Endodermal cell (in vitro differentiated cells): ENCODE data around the gene NPY5R. TPM values are rescaled to one million over a fixed set of nuclear protein-coding genes. Genes with fewer than 3 reads are reported as not detected.

ENCODE experiments used
- DNase-seq: peaks from one replicate; pipeline ENCODE4 v3.0.0-alpha.2; 2017
- H3K27ac ChIP-seq: 2 replicates; pipeline ENCODE4 v1.5.1; 2013; ENCODE audit warnings: mild to moderate bottlenecking, low read depth, low read length, moderate library complexity
- H3K27me3 ChIP-seq: 2 replicates; pipeline ENCODE4 v1.6.1; 2013; ENCODE audit warnings: mild to moderate bottlenecking, low read length, moderate library complexity; ENCODE audit not compliant: insufficient read depth, control insufficient read depth, poor library complexity, severe bottlenecking
- H3K36me3 ChIP-seq: 2 replicates; pipeline ENCODE4 v1.7.0; 2013; ENCODE audit warnings: mild to moderate bottlenecking, low read length, moderate library complexity; ENCODE audit not compliant: control insufficient read depth, insufficient read depth
- H3K4me1 ChIP-seq: one replicate; pipeline ENCODE4 v1.7.0; 2013; ENCODE audit warnings: low read length; ENCODE audit not compliant: control insufficient read depth, insufficient read depth
- H3K4me3 ChIP-seq: 2 replicates; pipeline ENCODE4 v1.5.1; 2013; ENCODE audit warnings: mild to moderate bottlenecking, low read length, moderate library complexity
- H3K9ac ChIP-seq: 2 replicates; pipeline ENCODE4 v1.6.1; 2013; ENCODE audit warnings: mild to moderate bottlenecking, low read length, moderate library complexity; ENCODE audit not compliant: poor library complexity, severe bottlenecking; ENCODE audit errors: extremely low read depth
- H3K9me3 ChIP-seq: 2 replicates; pipeline ENCODE4 v1.6.1; 2013; ENCODE audit warnings: mild to moderate bottlenecking, low read length, moderate library complexity; ENCODE audit not compliant: control insufficient read depth
- H3K27ac Mint-ChIP-seq: 2 replicates; pipeline ENCODE4 v1.8.0; 2020; ENCODE audit warnings: mixed read lengths
- H3K27me3 Mint-ChIP-seq: 2 replicates; pipeline ENCODE4 v1.8.0; 2021; ENCODE audit warnings: mild to moderate bottlenecking, mixed read lengths; ENCODE audit not compliant: insufficient read depth
- H3K36me3 Mint-ChIP-seq: 2 replicates; pipeline ENCODE4 v1.8.0; 2020; ENCODE audit warnings: low read depth, mixed read lengths
- H3K4me1 Mint-ChIP-seq: 2 replicates; pipeline ENCODE4 v1.8.0; 2020; ENCODE audit warnings: mixed read lengths
- H3K4me3 Mint-ChIP-seq: 2 replicates; pipeline ENCODE4 v1.8.0; 2020; ENCODE audit warnings: mild to moderate bottlenecking, moderate library complexity, mixed read lengths
- H3K9me3 Mint-ChIP-seq: 2 replicates; pipeline ENCODE4 v1.8.0; 2020; ENCODE audit warnings: mild to moderate bottlenecking, mixed read lengths
- WGBS, 2 experiments: methylation state at CpG; one replicate each; pipeline versions ENCODE4 v1.1.5 to v1.1.7; 2013; ENCODE audit warnings: missing lambda C conversion rate in 2 of 2, mixed read lengths in 1 of 2; ENCODE audit not compliant: insufficient coverage in 1 of 2, insufficient read length in 1 of 2; 5-methylcytosine and 5-hydroxymethylcytosine counted together
- long read RNA-seq, 4 experiments: library from polyadenylated mRNA in 2 of 4; library from RNA in 1 of 4; library from capped mRNA in 1 of 4; stranded (forward) in 3 of 4; unstranded in 1 of 4; transcript quantifications; one replicate each; pipeline ENCODE4 v2.0.0, GENCODE V29; 2020 to 2021; ENCODE audit warnings: inconsistent platforms in 1 of 4
- polyA plus RNA-seq, 2 experiments: library from polyadenylated mRNA; stranded (reverse); fragments of 50-300 nt; gene quantifications; one replicate each; pipeline ENCODE4 v1.2.3, GENCODE V29; 2013
- total RNA-seq, 2 donors: library from RNA; stranded (reverse); fragmentation: NEBNext Ultra II Directional in 1 of 2; extraction: Animal tissue kit (Norgen Biotek cat#: 25700) in 1 of 2; gene quantifications; 2 replicates in 1 of 2; 3 replicates in 1 of 2; pipeline ENCODE4 v1.2.1, GENCODE V29; 2021
- TF ChIP-seq, protein P1 (sequence below): fragments of 200-600 bp; sonication (generic); conservative IDR thresholded peaks from 2 replicates; pipeline ENCODE4 v1.5.0; 2021; ENCODE audit warnings: antibody characterized with exemption, mild to moderate bottlenecking

The NPY5R gene
- total RNA-seq, result 1 to 10 TPM; 4.4 to 5.1 TPM
- polyA plus RNA-seq (2013, experiment 1 of 2), result 0.71 TPM
- polyA plus RNA-seq (2013, experiment 2 of 2), result 0.54 TPM
- long read RNA-seq, experiment 1, partial matches to known transcripts, result 1 of 5 reads
- long read RNA-seq, experiment 1, other reads (novel, unspliced or antisense), result 1 of 5 reads
- long read RNA-seq, experiment 2, transcript NPY5R-201 (4 exons, 1,843 nt), result major isoform, 5 of 8 reads
- long read RNA-seq, experiment 2, partial matches to known transcripts, result 1 of 8 reads
- long read RNA-seq, experiment 2, other reads (novel, unspliced or antisense), result 2 of 8 reads
- long read RNA-seq, experiment 3, transcript NPY5R-201 (4 exons, 1,843 nt), result major isoform, 21 of 27 reads
- long read RNA-seq, experiment 3, partial matches to known transcripts, result 1 of 27 reads
- long read RNA-seq, experiment 3, other reads (novel, unspliced or antisense), result 5 of 27 reads
- long read RNA-seq, experiment 4, partial matches to known transcripts, result 0 of 1 reads
- long read RNA-seq, experiment 4, other reads (novel, unspliced or antisense), result 0 of 1 reads

DNA sequence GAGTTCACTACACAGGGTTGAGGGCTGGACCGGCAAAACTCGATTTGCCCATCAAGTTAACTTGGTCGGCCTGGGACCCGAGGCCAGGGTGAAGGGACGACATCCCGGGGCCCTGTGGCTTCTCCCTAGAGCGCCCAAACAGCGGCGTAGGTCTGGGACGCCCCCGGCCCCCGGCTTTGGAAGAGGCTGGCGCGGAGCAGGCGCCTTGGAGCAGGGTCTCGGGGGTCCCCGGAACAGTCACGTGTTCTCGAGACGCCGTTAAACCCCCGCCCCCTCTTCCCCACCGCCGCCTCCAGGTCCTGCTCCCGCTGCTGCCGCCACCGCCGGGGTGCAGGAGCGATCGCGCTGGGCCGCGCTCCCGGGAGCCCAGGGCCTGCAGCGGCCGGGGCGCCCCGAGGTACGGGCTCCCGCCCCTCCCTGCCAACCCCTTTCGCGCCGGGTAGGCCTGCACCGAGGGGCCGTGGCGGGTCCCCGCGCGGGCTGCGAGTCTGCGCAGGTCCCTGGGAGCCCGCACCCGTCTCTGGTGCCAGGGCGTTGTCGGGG lies at the start of gene NPY5R:
NPY5R (plus strand) TSS at position 289 of the 543 bp plus-strand sequence. CDS start 6,382 bp downstream, outside the sequence.
- Histone ChIP-seq H3K4me1 (peaks cover 4% of the 10 kb centered on the region), H3K4me3 (peak within 1 kb of the TSS; percentile 87), H3K27me3 (peaks cover 32% of the 10 kb centered on the region), H3K9ac (peak within 1 kb of the TSS; percentile 49), H3K9me3 (no peaks in the 10 kb centered on the region), H3K27ac (no peak within 1 kb of the TSS), H3K36me3 (no peaks in the 10 kb centered on the region)
- Mint-ChIP-seq H3K27ac (no peak within 1 kb of the TSS), H3K9me3 (no peaks in the 10 kb centered on the region), H3K36me3 (peaks cover 1% of the 10 kb centered on the region), H3K27me3 (peaks cover 38% of the 10 kb centered on the region), H3K4me3 (peak within 1 kb of the TSS; percentile 78), H3K4me1 (peaks cover 13% of the 10 kb centered on the region)
- WGBS, 2 experiments, result 1% methylated on average over 55 of the region's 55 CpGs; no CpG with 5 or more reads in 1 of the 2 experiments
- peak; percentile 79 for DNase-seq
- TF ChIP-seq, protein P1, sequence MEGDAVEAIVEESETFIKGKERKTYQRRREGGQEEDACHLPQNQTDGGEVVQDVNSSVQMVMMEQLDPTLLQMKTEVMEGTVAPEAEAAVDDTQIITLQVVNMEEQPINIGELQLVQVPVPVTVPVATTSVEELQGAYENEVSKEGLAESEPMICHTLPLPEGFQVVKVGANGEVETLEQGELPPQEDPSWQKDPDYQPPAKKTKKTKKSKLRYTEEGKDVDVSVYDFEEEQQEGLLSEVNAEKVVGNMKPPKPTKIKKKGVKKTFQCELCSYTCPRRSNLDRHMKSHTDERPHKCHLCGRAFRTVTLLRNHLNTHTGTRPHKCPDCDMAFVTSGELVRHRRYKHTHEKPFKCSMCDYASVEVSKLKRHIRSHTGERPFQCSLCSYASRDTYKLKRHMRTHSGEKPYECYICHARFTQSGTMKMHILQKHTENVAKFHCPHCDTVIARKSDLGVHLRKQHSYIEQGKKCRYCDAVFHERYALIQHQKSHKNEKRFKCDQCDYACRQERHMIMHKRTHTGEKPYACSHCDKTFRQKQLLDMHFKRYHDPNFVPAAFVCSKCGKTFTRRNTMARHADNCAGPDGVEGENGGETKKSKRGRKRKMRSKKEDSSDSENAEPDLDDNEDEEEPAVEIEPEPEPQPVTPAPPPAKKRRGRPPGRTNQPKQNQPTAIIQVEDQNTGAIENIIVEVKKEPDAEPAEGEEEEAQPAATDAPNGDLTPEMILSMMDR, result no peak

GRCh38 chr4:163295138-163295537 lies 48.6 kb upstream of the NPY5R start:
- Histone ChIP-seq H3K4me1 (no peaks in the 10 kb centered on the region), H3K9me3 (no peaks in the 10 kb centered on the region), H3K36me3 (no peaks in the 10 kb centered on the region), H3K4me3 (no peak overlapping the region), H3K9ac (no peak overlapping the region), H3K27ac (no peak overlapping the region), H3K27me3 (no peaks in the 10 kb centered on the region)
- TF ChIP-seq, protein P1, result no peak
- H3K36me3 Mint-ChIP-seq, result no peaks in the 10 kb centered on the region
- H3K4me3 Mint-ChIP-seq, result no peak overlapping the region
- H3K27me3 Mint-ChIP-seq, result no peaks in the 10 kb centered on the region
- H3K9me3 Mint-ChIP-seq, result no peaks in the 10 kb centered on the region
- no peak overlapping the region for H3K27ac Mint-ChIP-seq
- DNase-seq, result no peak
- H3K4me1 Mint-ChIP-seq, result no peaks in the 10 kb centered on the region
- WGBS, 2 experiments, result 78 to 91% methylated on average over 3 of the region's 3 CpGs

DNA sequence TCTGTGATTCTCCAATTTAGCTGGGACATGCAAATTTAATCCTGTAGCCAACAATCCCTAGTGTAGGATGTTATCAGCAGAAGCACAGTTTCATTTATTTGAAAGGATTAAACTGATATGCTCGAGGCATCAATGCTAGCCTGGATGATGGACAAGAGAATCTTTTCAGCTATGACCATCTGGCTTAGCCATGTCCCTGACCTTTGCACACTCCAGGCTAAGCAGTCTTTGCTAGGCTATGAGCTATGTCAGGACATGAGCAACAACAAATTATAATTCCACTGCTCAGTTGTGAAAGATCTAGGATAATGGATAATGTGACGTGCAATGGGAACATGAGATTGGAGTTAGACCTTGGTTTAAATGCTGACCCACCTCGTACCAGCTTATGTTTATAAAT lies 43.2 kb upstream of the NPY5R start:
- no peak overlapping the region for H3K27ac ChIP-seq
- Mint-ChIP-seq H3K36me3 (no peaks in the 10 kb centered on the region), H3K27ac (no peak overlapping the region), H3K9me3 (no peaks in the 10 kb centered on the region), H3K4me1 (no peaks in the 10 kb centered on the region), H3K4me3 (no peak overlapping the region), H3K27me3 (no peaks in the 10 kb centered on the region)
- H3K4me1 ChIP-seq, result no peaks in the 10 kb centered on the region
- WGBS, 2 experiments, result 85 to 88% methylated on average over 3 of the region's 3 CpGs
- TF ChIP-seq, protein P1, result no peak
- H3K9me3 ChIP-seq, result no peaks in the 10 kb centered on the region
- no peaks in the 10 kb centered on the region for H3K27me3 ChIP-seq
- no peak overlapping the region for H3K9ac ChIP-seq
- no peak overlapping the region for H3K4me3 ChIP-seq
- DNase-seq, result no peak
- H3K36me3 ChIP-seq, result no peaks in the 10 kb centered on the region
